Measurements from ENCODE around the gene FCHSD2.
"Not testable (repeated sequence)": the region's sequence is repeated elsewhere in the genome, so short reads cannot be mapped to it uniquely, and the experiment has no call there.

The FCHSD2 gene

GRCh38 chr11:73141309-73142127 is 600 bp downstream of the FCHSD2 start:
- peak overlapping the region; percentile 98 for H3K4me3 ChIP-seq (ENCODE audit: low read depth, low read length)
- no peak for TF ChIP-seq CTCF (IDR thresholded peaks at IDR 0.05; ENCODE audit: borderline replicate concordance, insufficient read depth, low read depth, low read length)

GRCh38 chr11:73141031-73141308 is 1.1 kb downstream of the FCHSD2 start:
- no peak for TF ChIP-seq CTCF (IDR thresholded peaks at IDR 0.05; ENCODE audit: borderline replicate concordance, insufficient read depth, low read depth, low read length)

DNA sequence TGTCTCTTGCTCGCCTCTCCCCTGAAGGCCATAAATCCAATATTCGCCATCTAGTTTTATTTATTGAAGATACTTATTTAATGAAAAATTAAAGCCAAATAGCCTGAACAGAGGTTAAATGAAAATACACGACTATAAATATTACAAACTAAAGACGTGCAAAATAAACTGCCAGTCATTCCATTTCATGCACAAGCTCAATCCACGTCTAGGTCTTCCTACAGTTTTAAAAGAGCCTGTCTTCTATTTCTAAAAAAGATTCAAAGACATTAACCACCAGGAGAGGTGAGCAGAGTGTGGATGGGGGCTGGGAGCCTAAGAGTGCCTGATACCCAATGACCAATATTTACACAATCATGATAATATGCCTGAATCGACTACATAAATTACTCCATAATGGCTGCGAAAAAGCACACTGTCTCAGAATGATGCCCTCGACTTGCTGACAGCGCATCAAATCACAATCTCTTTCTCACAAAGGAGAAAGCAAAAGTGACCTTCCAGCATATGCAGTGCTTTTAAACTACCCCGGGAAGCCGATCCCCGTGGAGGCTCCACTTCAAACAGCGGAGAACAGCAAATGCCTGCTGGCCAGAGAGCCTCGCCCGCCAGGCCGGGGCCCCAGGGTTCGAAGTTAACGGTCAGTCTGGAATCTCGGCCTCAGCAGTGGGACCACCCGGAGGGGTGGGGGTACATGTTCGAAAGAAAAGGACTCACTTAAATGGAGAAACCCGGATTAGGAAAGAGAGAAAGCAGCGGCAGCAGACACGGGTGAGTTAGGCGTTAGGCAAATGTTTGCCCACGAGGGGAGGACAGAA is 1.7 kb downstream of the FCHSD2 start:
- H3K4me3 ChIP-seq (ENCODE audit: low read depth, low read length): peak overlapping the region; percentile 98

More at GRCh38 chr11:73141031-73141308, 1.1 kb downstream of the FCHSD2 start:
- peak overlapping the region; percentile 98 for H3K4me3 ChIP-seq (ENCODE audit: low read depth, low read length)

DNA sequence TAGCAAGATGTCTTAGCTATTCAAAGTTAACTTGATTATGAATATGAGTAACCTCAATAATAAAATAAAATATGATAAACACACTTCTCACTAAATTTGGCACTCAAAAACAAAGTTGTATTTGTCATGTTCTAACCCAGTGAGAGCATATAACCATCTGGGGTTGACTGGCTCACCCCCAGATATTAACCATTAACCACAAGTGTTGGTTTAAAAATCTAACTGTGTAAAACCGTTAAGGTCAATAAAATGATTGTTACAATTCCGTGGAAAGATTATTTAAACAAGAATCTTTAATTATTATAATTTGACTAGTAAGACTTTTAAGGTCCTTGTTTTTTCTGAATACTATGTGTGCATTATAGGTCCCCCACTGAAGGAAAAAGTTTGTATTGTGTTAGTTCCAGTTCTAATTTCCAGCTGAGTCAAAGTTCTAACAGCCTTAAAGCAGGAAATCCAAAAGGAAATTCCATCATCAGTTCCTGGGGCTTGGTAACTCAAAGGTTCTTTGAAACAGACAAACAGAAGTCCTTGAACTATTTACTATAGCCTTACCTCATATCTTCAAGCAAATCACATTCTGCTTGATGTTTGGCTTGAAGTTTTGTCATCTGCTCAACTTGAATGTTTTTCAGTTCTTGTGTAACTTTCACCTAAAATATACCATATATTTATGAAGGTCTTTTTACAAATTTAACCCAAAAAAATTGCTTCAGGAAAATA is 2.5 kb downstream of the FCHSD2 start:
- peak overlapping the region; percentile 98 for H3K4me3 ChIP-seq (ENCODE audit: low read depth, low read length)
- TF ChIP-seq CTCF (IDR thresholded peaks at IDR 0.05; ENCODE audit: borderline replicate concordance, insufficient read depth, low read depth, low read length): no peak

More for the DNA sequence above, 1.7 kb downstream of the FCHSD2 start:
- TF ChIP-seq CTCF (IDR thresholded peaks at IDR 0.05; ENCODE audit: borderline replicate concordance, insufficient read depth, low read depth, low read length): no peak

GRCh38 chr11:73137944-73138274 is 4.2 kb downstream of the FCHSD2 start:
- no peak overlapping the region for H3K4me3 ChIP-seq (ENCODE audit: low read depth, low read length)
- TF ChIP-seq CTCF (IDR thresholded peaks at IDR 0.05; ENCODE audit: borderline replicate concordance, insufficient read depth, low read depth, low read length): no peak

DNA sequence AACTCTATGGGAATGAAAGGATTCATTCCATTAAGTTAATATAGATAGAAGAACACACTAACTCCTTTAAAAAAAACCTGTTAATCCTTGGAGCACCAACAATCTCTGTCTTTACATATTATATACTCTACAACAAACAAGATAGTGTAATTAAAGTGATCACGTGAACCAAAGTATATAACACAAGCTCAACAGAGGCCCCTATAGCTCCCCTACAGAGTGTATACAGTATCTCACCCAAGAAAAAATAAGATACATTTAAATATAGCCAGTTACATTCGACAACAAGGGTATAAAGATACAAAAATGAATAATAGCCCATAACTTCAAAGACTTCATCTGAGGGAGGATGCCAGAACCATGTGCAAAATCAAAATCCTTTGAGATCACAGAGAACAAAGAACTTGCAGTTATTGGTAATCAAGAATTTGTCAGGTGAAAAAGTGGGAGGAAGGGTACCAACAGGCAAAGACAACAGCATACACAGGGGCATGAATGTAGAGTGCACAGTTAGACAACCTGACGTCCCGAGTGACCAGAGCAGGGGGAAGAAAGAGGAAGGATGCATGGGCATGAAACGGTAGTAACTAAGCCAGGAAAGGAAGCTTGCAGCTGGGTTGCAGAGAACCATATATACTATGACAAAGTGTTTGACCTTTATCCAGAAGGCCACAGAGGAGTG is 4.7 kb downstream of the FCHSD2 start:
- no peak overlapping the region for H3K4me3 ChIP-seq (ENCODE audit: low read depth, low read length)
- TF ChIP-seq CTCF (IDR thresholded peaks at IDR 0.05; ENCODE audit: borderline replicate concordance, insufficient read depth, low read depth, low read length): no peak

GRCh38 chr11:73136722-73137121 is 5.4 kb downstream of the FCHSD2 start:
- not testable (repeated sequence) for H3K4me3 ChIP-seq (ENCODE audit: low read depth, low read length)
